DMS79 treated with DMSO at 0.1 percent for 48 hours (cell line): ENCODE data around the gene RABEP2.
A peak's percentile ranks its signal among the peaks of the same experiment; 100 is the strongest.
"Not testable (repeated sequence)": the region's sequence is repeated elsewhere in the genome, so short reads cannot be mapped to it uniquely, and the experiment has no call there.

ENCODE experiments used
- DNase-seq: peaks from one replicate; lab custom pipeline; 2025; lab: John Stamatoyannopoulos, UW

Gene RABEP2

DNA sequence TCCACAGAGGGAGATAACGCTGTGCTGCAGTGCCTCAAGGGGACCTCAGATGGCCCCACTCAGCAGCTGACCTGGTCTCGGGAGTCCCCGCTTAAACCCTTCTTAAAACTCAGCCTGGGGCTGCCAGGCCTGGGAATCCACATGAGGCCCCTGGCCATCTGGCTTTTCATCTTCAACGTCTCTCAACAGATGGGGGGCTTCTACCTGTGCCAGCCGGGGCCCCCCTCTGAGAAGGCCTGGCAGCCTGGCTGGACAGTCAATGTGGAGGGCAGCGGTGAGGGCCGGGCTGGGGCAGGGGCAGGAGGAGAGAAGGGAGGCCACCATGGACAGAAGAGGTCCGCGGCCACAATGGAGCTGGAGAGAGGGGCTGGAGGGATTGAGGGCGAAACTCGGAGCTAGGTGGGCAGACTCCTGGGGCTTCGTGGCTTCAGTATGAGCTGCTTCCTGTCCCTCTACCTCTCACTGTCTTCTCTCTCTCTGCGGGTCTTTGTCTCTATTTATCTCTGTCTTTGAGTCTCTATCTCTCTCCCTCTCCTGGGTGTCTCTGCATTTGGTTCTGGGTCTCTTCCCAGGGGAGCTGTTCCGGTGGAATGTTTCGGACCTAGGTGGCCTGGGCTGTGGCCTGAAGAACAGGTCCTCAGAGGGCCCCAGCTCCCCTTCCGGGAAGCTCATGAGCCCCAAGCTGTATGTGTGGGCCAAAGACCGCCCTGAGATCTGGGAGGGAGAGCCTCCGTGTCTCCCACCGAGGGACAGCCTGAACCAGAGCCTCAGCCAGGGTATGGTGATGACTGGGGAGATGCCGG lies 7.5 kb upstream of the RABEP2 start:
- DNase-seq = no peak

DNA sequence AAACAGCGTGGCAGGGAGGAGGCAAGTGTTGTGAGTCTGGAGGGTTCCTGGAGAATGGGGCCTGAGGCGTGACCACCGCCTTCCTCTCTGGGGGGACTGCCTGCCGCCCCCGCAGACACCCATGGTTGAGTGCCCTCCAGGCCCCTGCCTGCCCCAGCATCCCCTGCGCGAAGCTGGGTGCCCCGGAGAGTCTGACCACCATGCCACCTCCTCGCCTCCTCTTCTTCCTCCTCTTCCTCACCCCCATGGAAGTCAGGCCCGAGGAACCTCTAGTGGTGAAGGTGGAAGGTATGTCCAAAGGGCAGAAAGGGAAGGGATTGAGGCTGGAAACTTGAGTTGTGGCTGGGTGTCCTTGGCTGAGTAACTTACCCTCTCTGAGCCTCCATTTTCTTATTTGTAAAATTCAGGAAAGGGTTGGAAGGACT lies 6.8 kb upstream of the RABEP2 start, which contains the start of gene CD19:
Gene CD19 (plus strand): TSS at position 171 of the 425 bp plus-strand sequence. CDS start 30 bp downstream, at position 201.
- no peak for DNase-seq

DNA sequence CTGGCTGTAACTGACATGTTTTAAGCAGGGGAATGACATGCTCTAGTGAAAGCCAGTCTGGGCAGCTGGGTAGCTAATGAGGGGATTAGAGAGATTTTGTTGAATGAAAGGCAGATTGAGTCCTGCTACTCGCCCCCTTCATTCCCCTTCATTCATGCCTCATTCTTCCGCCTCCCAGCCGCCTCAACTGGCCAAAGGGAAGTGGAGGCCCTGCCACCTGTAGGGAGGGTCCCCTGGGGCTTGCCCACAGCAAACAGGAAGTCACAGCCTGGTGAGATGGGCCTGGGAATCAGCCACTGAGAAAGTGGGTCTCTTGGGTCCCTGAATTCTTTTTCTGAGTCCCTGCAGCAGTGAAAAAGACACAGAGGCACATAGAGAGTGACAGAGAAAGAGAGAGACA lies 5.6 kb upstream of the RABEP2 start:
- no peak for DNase-seq

DNA sequence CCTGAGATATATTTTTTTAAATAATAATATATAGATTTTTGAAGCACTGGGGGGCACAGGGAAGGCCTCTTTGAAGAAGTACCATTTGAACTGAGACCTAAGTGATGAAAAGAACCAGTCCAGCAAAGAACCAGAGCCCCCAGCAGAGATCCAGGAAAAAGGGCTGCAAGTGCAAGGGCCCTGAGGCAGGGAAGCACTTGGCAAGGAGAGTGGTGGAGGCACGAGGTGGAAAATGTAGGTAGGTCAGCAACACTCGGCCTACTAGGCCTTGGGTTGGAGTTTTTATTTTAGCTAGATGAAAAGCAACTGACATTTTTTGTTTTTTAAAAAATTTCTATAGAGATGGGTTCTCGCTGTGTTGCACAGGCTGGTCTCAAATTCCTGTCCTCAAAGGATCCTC lies 5.2 kb upstream of the RABEP2 start:
- no peak for DNase-seq

DNA sequence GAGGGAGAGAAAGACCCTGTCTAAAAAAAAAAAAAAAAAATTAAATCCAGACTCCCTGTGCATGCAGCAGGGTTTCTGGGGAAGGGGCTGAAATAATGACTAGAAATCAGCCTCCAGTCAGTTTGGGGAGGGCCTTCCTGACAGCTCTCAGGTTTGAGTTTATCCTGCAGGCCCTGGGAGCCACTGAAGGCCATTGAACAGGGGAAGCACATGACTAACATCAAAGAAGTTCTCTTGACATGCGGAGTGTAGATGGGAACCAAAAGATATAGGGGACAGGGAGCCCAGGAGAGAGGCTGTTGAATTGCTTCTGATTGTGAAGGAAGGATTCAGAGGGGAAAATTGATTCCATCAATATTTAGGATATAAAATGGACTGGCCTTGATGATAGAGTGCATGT lies 2.8 kb upstream of the RABEP2 start:
- DNase-seq = no peak

DNA sequence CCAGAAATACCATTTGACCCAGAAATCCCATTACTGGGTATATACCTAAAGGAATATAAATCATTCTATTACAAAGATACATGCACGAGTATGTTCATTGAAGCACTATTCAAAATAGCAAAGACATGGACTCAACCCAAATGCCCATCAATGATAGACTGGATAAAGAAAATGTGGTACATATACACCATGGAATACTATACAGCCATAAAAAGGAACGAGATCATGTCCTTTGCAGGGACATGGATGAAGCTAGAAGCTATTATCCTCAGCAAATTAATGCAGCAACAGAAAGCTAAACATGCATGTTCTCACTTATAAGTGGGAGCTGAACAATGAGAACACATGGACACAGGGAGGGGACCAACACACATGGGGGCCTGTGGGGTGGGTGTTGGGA lies 1.2 kb upstream of the RABEP2 start:
- not testable (repeated sequence) for DNase-seq

DNA sequence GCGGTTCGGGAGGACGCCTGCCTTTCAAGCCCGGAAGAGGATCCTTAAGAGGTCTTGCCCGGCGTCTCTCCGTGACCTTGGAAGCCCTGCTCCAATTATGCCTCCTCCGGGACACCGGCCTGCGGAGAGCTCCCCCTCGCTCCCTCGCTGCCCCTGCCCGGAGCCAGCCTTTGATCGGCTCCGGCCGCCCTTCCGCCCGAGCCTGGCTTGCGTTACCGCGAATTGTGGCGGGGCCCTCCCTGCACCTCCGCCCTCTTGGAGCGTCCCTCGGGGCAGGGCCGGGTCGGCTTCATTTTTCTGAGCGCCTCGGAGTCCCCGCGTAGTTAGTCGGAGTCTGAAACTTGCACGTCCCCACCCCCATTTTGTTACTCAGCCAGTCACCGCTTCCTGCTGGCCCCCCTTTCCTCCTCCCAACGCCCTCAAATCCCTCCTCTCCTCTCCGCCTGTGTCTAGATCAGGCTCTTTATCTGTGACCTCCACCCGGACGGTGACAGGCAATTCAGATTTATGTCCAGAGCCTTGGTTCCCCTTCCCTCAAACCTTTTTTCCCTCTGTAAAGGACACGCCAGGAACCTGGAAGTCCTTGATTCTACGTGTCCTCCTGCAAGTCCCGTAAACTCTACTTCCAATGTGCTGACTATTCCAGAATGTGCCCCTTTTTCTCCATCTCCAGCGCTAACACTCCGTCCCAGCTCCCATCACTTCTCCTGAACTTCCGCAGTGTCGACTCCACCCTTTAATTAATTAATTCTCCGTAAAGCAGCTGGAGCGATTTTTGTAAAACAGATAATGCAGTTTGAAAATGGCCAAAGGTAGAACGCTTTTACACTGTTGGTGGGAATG lies 569 bp upstream of the RABEP2 start:
- peak; percentile 64 for DNase-seq

DNA sequence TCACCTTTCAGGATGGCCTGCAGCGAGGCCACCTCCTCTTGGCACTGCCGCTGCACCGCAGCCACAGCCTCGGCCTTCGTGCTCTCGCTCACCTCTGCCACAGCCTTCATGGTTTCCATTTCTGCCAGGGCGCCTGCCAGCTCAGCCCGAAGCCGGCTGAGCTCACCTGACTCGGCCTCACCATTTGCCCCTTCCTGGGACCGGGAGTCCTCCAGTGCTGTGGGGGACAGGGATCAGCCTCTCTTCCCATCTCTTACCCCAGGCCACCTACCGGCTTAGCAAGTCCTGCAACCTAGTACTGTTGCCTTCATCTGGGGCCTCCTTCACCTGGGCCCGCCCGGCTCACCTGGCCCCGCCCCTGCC lies 658 bp downstream of the RABEP2 start:
- DNase-seq = no peak

DNA sequence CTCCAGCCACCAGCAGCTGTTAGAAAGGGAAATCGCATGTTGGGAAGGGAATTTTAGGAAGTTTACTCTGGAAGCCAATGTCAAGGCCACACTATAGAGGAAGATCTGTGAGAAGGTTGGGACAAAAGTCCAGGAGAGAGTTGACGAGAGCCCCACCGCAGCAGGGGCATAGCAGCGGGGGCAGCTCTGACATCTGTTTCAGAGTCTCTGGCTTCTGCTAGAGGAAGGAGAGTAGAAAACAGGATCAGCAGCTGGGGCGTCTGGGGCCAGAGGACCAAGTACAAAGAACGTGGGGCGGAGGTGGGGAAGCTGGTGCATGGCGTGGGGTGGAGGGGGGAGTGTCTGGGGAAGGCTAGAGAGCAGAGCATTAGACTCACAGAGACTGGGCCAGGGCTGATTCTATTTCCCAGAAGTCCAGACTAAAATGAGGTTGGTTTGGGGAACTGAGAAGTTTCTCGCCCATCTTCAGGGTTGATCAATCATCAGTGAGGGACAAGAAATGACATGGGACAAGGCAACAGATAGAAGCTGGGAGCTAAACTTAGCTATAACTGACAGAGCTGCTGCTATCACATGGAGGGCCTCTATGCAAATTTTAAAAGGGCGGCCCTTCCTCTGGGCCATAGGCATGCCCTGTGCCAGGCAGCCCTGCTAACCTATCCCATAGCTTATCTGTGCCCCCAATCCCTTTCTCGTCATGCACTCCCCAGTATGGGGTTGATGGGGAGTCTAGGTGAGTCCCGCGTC lies 1.2 kb downstream of the RABEP2 start:
- no peak for DNase-seq

DNA sequence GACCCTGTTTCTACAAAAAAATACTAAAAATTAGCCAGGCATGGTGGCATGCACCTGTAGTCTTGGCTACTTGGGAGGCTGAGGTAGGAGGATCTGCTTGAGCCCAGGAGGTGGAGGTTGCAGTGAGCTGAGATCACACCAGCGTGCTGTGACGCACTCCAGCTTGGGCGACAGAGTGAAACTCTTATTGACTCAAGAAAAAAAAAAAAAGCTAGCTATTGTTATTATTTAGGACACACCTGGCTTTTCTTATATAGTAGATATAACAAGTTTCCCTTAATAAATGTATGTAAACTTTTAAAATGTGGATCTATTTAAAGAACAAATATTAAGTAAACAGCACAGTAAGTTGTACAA lies 1.8 kb downstream of the RABEP2 start:
- no peak for DNase-seq

DNA sequence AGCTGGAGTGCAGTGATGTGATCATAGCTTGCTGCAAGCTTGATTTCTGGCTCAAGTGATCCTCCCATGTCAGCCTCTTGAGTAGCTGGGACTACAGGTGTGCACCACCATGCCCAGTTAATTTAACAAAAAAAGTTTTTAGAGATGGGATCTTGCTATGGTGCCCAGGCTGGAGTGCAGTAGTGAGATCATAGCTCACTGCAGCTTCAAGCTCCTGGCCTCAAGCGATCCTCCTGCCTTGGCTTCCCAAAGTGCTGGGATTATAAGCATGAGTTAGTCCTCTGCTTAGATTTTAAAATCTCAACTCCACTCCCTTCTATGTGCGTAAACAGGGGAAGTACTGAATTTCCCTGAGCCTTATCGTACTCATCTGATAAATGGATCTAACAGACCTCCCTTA lies 6.3 kb downstream of the RABEP2 start:
- no peak for DNase-seq

DNA sequence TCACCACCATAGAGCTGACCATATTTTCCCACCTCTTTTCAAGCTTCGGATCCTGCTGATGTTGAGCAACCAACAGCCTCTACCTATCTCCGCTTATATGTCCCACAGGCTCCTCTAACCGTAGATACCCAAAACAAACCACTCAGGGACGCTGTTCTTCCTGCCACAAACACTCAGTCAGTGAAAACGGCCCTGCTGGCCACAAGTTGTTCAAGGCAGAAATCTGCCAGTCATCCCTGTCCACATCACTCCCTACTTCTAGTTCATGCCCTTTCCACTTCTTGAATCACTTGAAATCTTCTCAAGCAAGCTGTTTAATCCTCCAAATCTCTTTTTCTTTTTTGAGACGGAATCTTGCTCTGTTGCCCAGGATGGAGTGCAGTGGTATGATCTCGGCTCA lies 7.9 kb downstream of the RABEP2 start:
- no peak for DNase-seq

DNA sequence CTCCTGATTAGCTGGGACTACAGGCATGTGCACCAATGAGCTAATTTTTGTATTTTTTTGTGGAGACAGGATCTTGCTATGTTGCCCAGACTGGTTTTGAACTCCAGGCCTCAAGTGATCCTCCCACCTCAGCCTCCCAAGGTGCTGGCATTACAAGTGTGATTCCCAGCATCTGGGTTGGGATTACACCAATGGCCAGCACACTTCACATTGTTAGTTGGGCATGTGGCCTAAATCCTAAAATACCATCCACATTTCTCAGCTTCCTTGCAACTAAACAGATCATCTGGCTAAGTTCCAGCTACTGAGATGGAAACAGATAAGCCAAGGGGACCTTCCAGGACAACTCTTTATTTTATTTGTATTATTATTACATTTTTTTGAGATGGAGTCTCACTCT lies 9.9 kb downstream of the RABEP2 start:
- DNase-seq = no peak

DNA sequence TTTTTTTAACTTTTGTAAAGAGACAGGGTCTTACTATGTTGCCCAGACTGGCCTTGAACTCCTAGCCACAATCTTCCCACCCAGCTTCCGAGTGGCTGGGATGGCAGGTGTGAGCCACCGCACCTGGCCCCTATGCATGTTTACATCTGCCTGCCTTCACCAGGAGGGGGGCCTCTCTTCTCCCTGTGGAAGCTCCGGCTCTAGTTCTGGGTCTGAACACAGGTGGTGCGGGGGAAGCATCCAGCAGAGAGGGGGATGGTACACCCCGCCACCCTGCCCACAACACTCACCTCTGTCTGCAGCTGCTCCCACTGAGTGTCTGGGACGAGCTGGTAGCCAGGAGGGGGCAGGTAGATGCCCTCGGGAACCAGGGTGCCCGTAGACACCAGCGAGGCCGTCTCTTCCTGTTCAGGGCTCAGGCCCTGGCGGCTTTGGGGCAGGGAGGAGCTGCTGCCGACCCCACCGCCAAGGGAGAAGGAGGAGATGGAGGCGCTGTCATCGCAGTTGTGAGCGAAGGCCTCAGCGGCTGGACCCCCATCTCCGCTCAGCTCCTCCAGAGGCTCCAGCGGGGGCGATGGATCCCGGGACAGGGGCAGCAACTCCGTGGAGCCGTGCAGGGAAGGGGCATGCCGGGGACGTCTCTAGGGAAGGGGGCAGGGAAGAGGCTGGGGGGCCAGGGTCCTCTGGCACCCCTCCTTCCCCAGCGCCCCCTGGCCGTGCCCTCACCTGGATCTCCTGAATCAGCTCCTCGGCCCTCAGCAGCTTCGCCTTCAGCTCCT lies 10.9 kb downstream of the RABEP2 start:
- DNase-seq = no peak

DNA sequence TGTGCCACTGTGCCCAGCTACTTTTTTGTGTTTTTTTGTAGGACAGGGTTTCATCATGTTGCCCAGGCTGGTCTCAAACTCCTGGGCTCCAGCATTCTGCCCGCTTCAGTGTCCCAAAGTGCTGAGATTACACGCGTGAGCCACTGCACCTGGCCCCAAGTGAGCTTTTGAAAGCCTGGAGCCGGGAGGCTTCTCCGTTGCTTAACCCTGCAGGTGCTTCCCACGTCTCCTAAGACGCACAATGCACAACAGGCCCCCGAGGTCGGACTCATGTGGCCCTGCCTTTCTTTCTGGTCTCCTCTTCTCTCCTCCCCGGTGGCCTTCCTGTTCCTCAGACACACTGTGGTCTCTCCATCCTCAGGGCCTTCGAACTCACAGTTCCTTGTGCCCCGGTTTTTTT lies 12.5 kb downstream of the RABEP2 start:
- no peak for DNase-seq

DNA sequence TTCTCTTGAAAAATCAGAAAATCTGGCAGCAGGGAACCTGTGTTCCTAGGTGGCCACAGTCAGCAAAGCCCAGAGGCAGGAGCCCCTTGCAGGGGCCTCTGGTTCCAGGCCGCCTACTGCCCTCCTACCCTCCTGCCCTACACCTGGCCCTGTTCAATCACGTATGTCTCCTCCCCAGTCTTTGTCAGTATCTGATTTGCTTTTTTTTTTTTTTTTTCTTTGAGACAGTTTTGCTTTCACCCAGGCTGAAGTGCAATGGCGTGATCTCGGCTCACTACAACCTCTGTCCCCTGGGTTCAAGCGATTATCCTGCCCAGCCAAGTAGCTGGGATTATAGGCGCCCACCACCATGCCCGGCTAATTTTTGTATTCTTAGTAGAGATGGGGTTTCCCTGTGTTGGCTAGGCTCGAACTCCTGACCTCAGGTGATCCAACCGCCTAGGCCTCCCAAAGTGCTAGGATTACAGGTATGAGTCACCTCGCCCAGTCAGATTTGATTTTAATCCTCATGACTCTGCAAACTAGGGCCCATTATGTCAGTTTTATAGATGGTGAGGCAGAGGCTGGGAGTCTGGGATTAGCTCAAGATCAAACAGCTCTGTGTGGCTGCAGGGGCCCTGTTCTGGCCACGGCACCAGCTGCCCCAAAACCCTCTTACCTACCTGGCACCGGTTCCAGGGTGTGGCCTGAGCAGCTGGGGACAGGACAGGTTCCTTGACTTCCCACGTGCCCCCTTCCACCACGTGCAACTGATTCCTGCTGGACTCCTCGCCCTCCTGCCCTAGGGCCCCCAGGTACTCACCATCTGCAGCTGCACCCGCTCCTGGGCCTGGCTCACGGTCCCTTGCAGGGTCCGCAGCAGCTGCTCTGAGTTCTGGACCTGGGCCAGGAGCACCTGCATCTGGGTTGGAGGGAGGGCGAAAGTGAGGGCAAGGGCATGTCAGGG lies 14.7 kb downstream of the RABEP2 start:
- peak; percentile 60 for DNase-seq

DNA sequence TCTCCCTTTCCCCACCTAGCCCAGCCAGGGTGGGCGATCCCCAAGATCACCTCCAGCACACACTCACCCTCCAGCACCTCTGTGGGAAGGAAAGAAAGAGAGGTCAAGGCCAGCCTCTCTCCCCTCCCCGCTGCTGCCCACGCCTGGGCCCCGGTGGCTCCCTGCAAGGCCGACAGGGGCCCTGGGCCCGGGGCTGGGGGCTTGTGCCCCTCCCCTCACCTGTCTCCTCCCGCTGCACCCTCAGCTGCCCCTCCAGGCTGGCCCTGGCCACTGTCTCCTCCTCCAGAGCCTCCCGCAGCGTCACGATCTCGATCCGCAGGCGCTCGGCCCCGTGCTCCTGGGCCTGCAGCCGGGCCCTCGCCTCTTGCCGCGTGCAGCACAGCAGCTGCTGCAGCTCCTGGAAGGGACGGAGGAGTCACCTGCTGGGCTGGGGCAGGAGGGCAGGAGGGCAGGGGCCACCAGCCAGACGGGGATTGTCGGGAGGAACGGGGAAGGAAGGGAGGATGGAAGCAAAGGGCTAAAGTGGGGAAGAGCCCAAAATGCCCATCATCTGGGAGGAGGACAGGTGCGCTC lies 19.2 kb downstream of the RABEP2 start:
- no peak for DNase-seq

DNA sequence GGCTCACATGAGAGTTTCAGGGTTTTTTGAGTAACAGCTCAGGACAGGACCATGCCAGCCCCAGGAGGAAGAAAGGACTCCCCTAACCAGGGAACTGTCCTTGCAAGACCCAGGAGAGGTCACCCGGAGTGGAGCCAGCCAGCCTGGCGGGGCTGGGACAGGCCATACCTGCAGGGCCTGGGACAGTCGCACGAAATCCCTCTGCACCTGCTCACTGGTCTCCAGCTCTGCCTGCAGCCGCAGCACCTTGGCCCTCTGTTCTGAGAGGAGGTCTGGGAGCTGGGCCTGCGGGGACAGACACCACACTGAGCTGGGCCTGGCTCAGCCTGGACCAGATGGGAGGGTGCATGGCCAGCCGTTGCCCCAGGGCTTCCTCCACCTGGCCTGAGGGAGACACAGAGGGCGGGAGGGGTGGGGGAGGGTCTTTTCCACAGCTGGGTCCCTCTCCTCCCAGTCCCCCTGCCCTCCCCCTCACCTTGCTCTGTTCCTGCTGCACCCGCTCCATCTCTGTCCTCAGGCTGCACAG lies 19.7 kb downstream of the RABEP2 start:
- no peak for DNase-seq

DNA sequence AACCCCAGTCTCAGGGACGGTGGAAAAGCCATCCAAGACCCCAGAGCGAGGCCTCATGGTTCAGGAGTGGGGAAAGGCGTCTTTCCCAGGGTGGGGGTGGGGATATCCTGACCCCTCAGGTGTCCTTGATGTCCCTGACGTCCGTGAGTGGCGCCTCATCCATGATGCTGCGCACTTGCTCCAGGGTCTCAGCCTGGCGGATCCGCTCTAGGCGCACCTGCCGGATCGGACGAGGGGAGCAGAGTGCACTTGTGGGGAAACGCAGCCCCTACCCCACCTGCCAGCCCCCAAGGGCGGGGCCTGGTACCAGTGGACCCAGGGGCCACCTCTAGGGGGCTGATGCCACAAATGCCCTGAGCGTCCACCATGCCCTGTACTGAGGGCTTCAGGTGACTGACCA lies 20.2 kb downstream of the RABEP2 start:
- DNase-seq = no peak

DNA sequence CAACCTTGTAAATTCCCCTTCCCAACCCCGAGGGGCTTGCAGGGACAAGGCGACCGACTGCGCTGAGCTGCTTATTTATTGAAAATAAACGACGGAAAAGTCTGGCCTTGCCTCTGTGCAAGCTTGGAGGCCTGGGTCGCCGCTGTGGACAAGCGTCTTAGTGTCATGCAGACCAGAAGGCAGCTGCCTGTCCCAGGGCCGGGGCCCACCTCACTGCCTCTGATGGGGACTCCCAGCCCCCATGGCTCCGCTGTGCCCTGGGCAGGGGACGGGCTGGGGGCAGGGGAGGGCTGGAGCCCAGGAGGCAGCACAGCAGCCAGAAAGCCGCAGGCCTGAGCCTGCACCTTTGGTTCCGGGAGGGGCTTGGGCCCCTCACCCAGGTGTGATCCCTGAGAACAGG lies 20.7 kb downstream of the RABEP2 start:
- no peak for DNase-seq
